ENCODE measurements around the gene S100B. TPM values are rescaled to one million over a fixed set of nuclear protein-coding genes. Genes with fewer than 3 reads are reported as not detected.

Gene S100B
- total RNA-seq, 2 donors from 2014 or later, result 0.91 to 3.2 TPM

GRCh38 chr21:46555225-46555617 is 49.7 kb downstream of the S100B start:
- H3K27ac ChIP-seq, result no peak overlapping the region
- no peaks in the 10 kb centered on the region for H3K27me3 ChIP-seq (replicated peaks; ENCODE audit: insufficient read depth)
- WGBS, result 95% methylated on average over 8 of the region's 9 CpGs
- TF ChIP-seq POLR2AphosphoS5 (IDR thresholded peaks at IDR 0.05) (no peak), POLR2A (IDR thresholded peaks at IDR 0.05) (no peak), CTCF (IDR thresholded peaks at IDR 0.05) (no peak)
- H3K36me3 ChIP-seq, result peaks cover 4 to 19% of the 10 kb centered on the region in 2 donors
- no peaks in the 10 kb centered on the region for H3K9me3 ChIP-seq
- no peak for DNase-seq (ENCODE audit: low spot score)
- H3K4me3 ChIP-seq, result no peak overlapping the region
- no peaks in the 10 kb centered on the region for H3K4me1 ChIP-seq (replicated peaks)
- intact Hi-C loops (cut with DNase I), result no loop called here

GRCh38 chr21:46554431-46555224 is 50.3 kb downstream of the S100B start:
- Histone ChIP-seq H3K27ac (no peak overlapping the region), H3K4me3 (no peak overlapping the region), H3K4me1 (replicated peaks) (no peaks in the 10 kb centered on the region), H3K36me3 (peaks cover 4 to 19% of the 10 kb centered on the region in 2 donors), H3K9me3 (no peaks in the 10 kb centered on the region), H3K27me3 (replicated peaks; ENCODE audit: insufficient read depth) (no peaks in the 10 kb centered on the region)
- WGBS, result 96% methylated on average over 28 of the region's 30 CpGs
- intact Hi-C loops (cut with DNase I), result no loop called here
- TF ChIP-seq POLR2A (IDR thresholded peaks at IDR 0.05) (no peak), POLR2AphosphoS5 (IDR thresholded peaks at IDR 0.05) (no peak), CTCF (IDR thresholded peaks at IDR 0.05) (no peak)
- no peak for DNase-seq (ENCODE audit: low spot score)

GRCh38 chr21:46553993-46554392 is 50.9 kb downstream of the S100B start:
- DNase-seq (ENCODE audit: low spot score), result no peak
- Histone ChIP-seq H3K36me3 (peaks cover 4 to 19% of the 10 kb centered on the region in 2 donors), H3K27ac (no peak overlapping the region), H3K27me3 (replicated peaks; ENCODE audit: insufficient read depth) (no peaks in the 10 kb centered on the region), H3K4me3 (no peak overlapping the region), H3K9me3 (no peaks in the 10 kb centered on the region), H3K4me1 (replicated peaks) (no peaks in the 10 kb centered on the region)
- no peak for TF ChIP-seq POLR2A (IDR thresholded peaks at IDR 0.05)
- no peak for TF ChIP-seq CTCF (IDR thresholded peaks at IDR 0.05)
- 91% methylated on average over 13 of the region's 13 CpGs for WGBS
- intact Hi-C loops (cut with DNase I), result no loop called here

GRCh38 chr21:46552865-46553379 is 52.0 kb downstream of the S100B start:
- WGBS, result 99% methylated on average over 5 of the region's 5 CpGs
- intact Hi-C loops (cut with DNase I), result no loop called here
- Histone ChIP-seq H3K27me3 (replicated peaks; ENCODE audit: insufficient read depth) (no peaks in the 10 kb centered on the region), H3K4me1 (replicated peaks) (no peaks in the 10 kb centered on the region), H3K4me3 (no peak overlapping the region), H3K27ac (no peak overlapping the region), H3K9me3 (no peaks in the 10 kb centered on the region), H3K36me3 (peaks cover 4 to 19% of the 10 kb centered on the region in 2 donors)
- TF ChIP-seq POLR2A (IDR thresholded peaks at IDR 0.05) (no peak), CTCF (IDR thresholded peaks at IDR 0.05) (no peak), POLR2AphosphoS5 (IDR thresholded peaks at IDR 0.05) (no peak)
- no peak for DNase-seq (ENCODE audit: low spot score)

GRCh38 chr21:46552274-46552673 is 52.6 kb downstream of the S100B start:
- Histone ChIP-seq H3K27ac (no peak overlapping the region), H3K36me3 (peaks cover 4 to 19% of the 10 kb centered on the region in 2 donors), H3K9me3 (no peaks in the 10 kb centered on the region), H3K27me3 (replicated peaks; ENCODE audit: insufficient read depth) (no peaks in the 10 kb centered on the region), H3K4me3 (no peak overlapping the region), H3K4me1 (replicated peaks) (no peaks in the 10 kb centered on the region)
- WGBS, result 84% methylated on average over 5 of the region's 5 CpGs
- TF ChIP-seq POLR2A (IDR thresholded peaks at IDR 0.05) (no peak), CTCF (IDR thresholded peaks at IDR 0.05) (no peak), POLR2AphosphoS5 (IDR thresholded peaks at IDR 0.05) (no peak)
- intact Hi-C loops (cut with DNase I), result no loop called here
- DNase-seq (ENCODE audit: low spot score), result no peak

Data from prostate gland (tissue), 2 donors.